CD14-positive monocyte (primary cell): ENCODE data around the gene EIF4E2. TPM values are rescaled to one million over a fixed set of nuclear protein-coding genes. Genes with fewer than 3 reads are reported as not detected.

Experiments
- DNase-seq, 3 donors: peaks; one replicate each; pipeline ENCODE4 v3.0.0-alpha.2; 2011 to 2022
- H2AFZ ChIP-seq: 2 replicates; pipeline ENCODE4 v1.6.0; 2012; ENCODE audit warnings: mild to moderate bottlenecking, low read depth, low read length, inconsistent platforms; ENCODE audit not compliant: insufficient read depth, poor library complexity, severe bottlenecking
- H3K27ac ChIP-seq, 2 donors: 1 replicate in 1 of 2; 2 replicates in 1 of 2; pipeline ENCODE4 v1.5.1; 2012 to 2013; ENCODE audit warnings: low read length in 2 of 2, control low read depth in 1 of 2, inconsistent platforms in 1 of 2, low read depth in 1 of 2, mild to moderate bottlenecking in 1 of 2
- H3K27me3 ChIP-seq, 2 donors: one replicate each; pipeline versions ENCODE4 v1.6.0 to v1.6.1; 2011 to 2013; ENCODE audit warnings: low read length in 2 of 2; ENCODE audit not compliant: control insufficient read depth in 2 of 2, insufficient read depth in 2 of 2
- H3K36me3 ChIP-seq, 2 donors: replicated peaks in 1 of 2; 1 replicate in 1 of 2; 2 replicates in 1 of 2; pipeline versions ENCODE4 v1.5.1 to v1.6.1; 2012 to 2013; ENCODE audit warnings: low read length in 2 of 2, control low read depth in 1 of 2, inconsistent platforms in 1 of 2, mild to moderate bottlenecking in 1 of 2; ENCODE audit not compliant: insufficient read depth in 2 of 2, control insufficient read depth in 1 of 2
- H3K4me1 ChIP-seq, 2 donors: 1 replicate in 1 of 2; 2 replicates in 1 of 2; pipeline versions ENCODE4 v1.5.1 to v1.6.1; 2012 to 2013; ENCODE audit warnings: low read length in 2 of 2, control low read depth in 1 of 2, inconsistent platforms in 1 of 2, mild to moderate bottlenecking in 1 of 2, moderate library complexity in 1 of 2; ENCODE audit not compliant: insufficient read depth in 2 of 2, control insufficient read depth in 1 of 2
- H3K4me2 ChIP-seq: replicated peaks from 2 replicates; pipeline ENCODE3; 2012; ENCODE audit warnings: low read length, moderate library complexity, mild to moderate bottlenecking; ENCODE audit not compliant: poor library complexity, severe bottlenecking; ENCODE audit errors: extremely low read depth
- H3K4me3 ChIP-seq, 3 experiments: fragments of 200-600 bp in 1 of 3; sonication (generic) in 1 of 3; replicated peaks in 1 of 3; 1 replicate in 2 of 3; 2 replicates in 1 of 3; pipeline ENCODE4 v1.5.1; 2011 to 2013; ENCODE audit warnings: low read length in 3 of 3, mild to moderate bottlenecking in 3 of 3, control low read depth in 2 of 3, low read depth in 2 of 3, inconsistent platforms in 1 of 3, moderate library complexity in 1 of 3
- H3K79me2 ChIP-seq: 2 replicates; pipeline ENCODE4 v1.6.0; 2012; ENCODE audit warnings: mild to moderate bottlenecking, control low read depth, inconsistent platforms, low read length, moderate library complexity; ENCODE audit not compliant: insufficient read depth
- H3K9ac ChIP-seq: 2 replicates; pipeline ENCODE4 v1.6.0; 2017; ENCODE audit warnings: low read length, mild to moderate bottlenecking; ENCODE audit not compliant: insufficient read depth, poor library complexity, severe bottlenecking
- H3K9me3 ChIP-seq, 2 donors: replicated peaks in 1 of 2; 1 replicate in 1 of 2; 2 replicates in 1 of 2; pipeline versions ENCODE4 v1.5.1 to v1.6.1; 2012 to 2013; ENCODE audit warnings: low read length in 2 of 2, control low read depth in 1 of 2; ENCODE audit not compliant: control insufficient read depth in 1 of 2, insufficient read depth in 1 of 2
- H4K20me1 ChIP-seq: 2 replicates; pipeline ENCODE4 v1.6.0; 2012; ENCODE audit warnings: mild to moderate bottlenecking, low read length, control low read depth, moderate library complexity; ENCODE audit not compliant: insufficient read depth
- H3K27ac Mint-ChIP-seq, 7 donors: one replicate each; pipeline ENCODE4 v1.8.0; 2020; ENCODE audit warnings: mild to moderate bottlenecking in 7 of 7, mixed read lengths in 7 of 7, moderate library complexity in 6 of 7, inconsistent platforms in 2 of 7
- H3K27me3 Mint-ChIP-seq, 3 donors: one replicate each; pipeline ENCODE4 v1.8.0; 2021 to 2022; ENCODE audit warnings: low read depth in 3 of 3, mild to moderate bottlenecking in 3 of 3, mixed read lengths in 3 of 3, moderate library complexity in 3 of 3, inconsistent platforms in 1 of 3
- H3K36me3 Mint-ChIP-seq, 2 donors: one replicate each; pipeline ENCODE4 v1.8.0; 2020; ENCODE audit warnings: mixed read lengths in 2 of 2, inconsistent platforms in 1 of 2, mild to moderate bottlenecking in 1 of 2
- H3K4me1 Mint-ChIP-seq: one replicate; pipeline ENCODE4 v1.8.0; 2020; ENCODE audit warnings: mild to moderate bottlenecking, mixed read lengths
- H3K4me3 Mint-ChIP-seq, 2 donors: one replicate each; pipeline ENCODE4 v1.8.0; 2020; ENCODE audit warnings: mild to moderate bottlenecking in 2 of 2, mixed read lengths in 2 of 2, moderate library complexity in 1 of 2
- H3K9me3 Mint-ChIP-seq, 7 donors: one replicate each; pipeline ENCODE4 v1.8.0; 2020 to 2022; ENCODE audit warnings: mixed read lengths in 7 of 7, mild to moderate bottlenecking in 6 of 7, moderate library complexity in 6 of 7, inconsistent platforms in 2 of 7
- WGBS: methylation state at CpG from one replicate; pipeline ENCODE4 v1.1.5; 2013; ENCODE audit warnings: missing lambda C conversion rate; ENCODE audit not compliant: insufficient coverage; 5-methylcytosine and 5-hydroxymethylcytosine counted together
- intact Hi-C, 2 donors: fragments of 100-400 bp; cut with micrococcal nuclease; formaldehyde crosslinking; loops; one replicate each; pipeline versions ENCODE4 v1.15.0 to v1.15.1; 2023
- polyA plus RNA-seq, 3 donors: library from polyadenylated mRNA; depleted of rRNA in 1 of 3; unstranded in 2 of 3; stranded (reverse) in 1 of 3; fragments of 300-500 nt in 2 of 3; fragments of >200 nt in 1 of 3; fragmentation: Illumina TruSeq in 2 of 3; gene quantifications; 1 replicate in 2 of 3; 2 replicates in 1 of 3; pipeline ENCODE4 v1.2.3, GENCODE V29; 2012 to 2021
- TF ChIP-seq, protein P1 (sequence below): fragments of 200-600 bp; IDR thresholded peaks from one replicate; pipeline ENCODE4 v1.8.0; 2022; ENCODE audit warnings: antibody characterized with exemption, mild to moderate bottlenecking

EIF4E2 gene
- polyA plus RNA-seq, 3 donors: 67.2 to 213 (median 188) TPM

DNA sequence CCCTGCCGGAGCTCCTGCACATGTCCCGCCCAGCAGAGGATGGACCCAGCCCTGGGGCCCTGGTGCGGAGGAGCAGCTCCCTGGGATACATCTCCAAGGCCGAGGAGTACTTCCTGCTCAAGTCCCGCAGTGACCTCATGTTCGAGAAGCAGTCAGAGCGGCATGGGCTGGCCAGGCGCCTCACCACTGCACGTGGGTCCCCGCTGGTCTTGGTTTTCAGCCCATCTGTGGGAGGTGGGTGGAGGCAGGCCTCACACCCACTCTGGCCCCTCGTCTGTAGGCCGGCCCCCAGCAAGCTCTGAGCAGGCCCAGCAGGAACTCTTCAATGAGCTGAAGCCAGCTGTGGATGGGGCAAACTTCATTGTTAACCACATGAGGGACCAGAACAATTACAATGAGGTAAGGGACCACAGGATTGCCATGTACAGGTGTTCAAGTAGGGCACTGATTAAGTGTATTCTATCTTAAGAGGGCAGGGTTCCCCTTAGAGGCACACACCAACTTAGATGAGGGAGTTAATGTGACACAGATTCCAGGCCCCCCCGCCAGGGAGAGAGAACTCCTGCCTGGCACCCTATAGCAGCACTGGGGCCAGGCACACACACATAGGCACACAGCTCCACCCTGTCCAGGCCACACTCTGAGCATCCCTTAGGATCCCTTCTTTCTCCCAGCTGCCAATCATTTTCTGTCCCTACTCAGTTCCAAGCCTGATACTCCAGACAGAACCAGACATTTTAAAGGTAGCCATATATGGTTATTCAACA is 16.4 kb upstream of the EIF4E2 start:
- Mint-ChIP-seq H3K9me3 (peaks cover 7 to 11% (median 9%) of the 10 kb centered on the region in 7 donors), H3K27me3 (peaks cover 7 to 12% (median 11%) of the 10 kb centered on the region in 3 donors), H3K36me3 (no peaks in the 10 kb centered on the region), H3K27ac (peak overlapping the region in 3 of 7 donors; percentile 24 to 72 (median 72)), H3K4me3 (no peak overlapping the region), H3K4me1 (peaks cover 13% of the 10 kb centered on the region)
- no peaks in the 10 kb centered on the region for H3K27me3 ChIP-seq
- peaks cover 7% of the 10 kb centered on the region in 2 donors for H3K9me3 ChIP-seq
- TF ChIP-seq, protein P1, sequence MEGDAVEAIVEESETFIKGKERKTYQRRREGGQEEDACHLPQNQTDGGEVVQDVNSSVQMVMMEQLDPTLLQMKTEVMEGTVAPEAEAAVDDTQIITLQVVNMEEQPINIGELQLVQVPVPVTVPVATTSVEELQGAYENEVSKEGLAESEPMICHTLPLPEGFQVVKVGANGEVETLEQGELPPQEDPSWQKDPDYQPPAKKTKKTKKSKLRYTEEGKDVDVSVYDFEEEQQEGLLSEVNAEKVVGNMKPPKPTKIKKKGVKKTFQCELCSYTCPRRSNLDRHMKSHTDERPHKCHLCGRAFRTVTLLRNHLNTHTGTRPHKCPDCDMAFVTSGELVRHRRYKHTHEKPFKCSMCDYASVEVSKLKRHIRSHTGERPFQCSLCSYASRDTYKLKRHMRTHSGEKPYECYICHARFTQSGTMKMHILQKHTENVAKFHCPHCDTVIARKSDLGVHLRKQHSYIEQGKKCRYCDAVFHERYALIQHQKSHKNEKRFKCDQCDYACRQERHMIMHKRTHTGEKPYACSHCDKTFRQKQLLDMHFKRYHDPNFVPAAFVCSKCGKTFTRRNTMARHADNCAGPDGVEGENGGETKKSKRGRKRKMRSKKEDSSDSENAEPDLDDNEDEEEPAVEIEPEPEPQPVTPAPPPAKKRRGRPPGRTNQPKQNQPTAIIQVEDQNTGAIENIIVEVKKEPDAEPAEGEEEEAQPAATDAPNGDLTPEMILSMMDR: no peak
- 89% methylated on average over 12 of the region's 13 CpGs for WGBS
- DNase-seq: no peak
- no peaks in the 10 kb centered on the region for H4K20me1 ChIP-seq
- H3K36me3 ChIP-seq: no peaks in the 10 kb centered on the region
- no peak overlapping the region for H3K4me3 ChIP-seq
- H3K27ac ChIP-seq: no peak overlapping the region
- no peaks in the 10 kb centered on the region for H3K79me2 ChIP-seq
- H3K4me1 ChIP-seq: peaks cover 12 to 16% of the 10 kb centered on the region in 2 donors
- no peak overlapping the region for H2AFZ ChIP-seq
- intact Hi-C loops: no loop called here
- H3K4me2 ChIP-seq: no peak overlapping the region
- H3K9ac ChIP-seq: no peak overlapping the region

DNA sequence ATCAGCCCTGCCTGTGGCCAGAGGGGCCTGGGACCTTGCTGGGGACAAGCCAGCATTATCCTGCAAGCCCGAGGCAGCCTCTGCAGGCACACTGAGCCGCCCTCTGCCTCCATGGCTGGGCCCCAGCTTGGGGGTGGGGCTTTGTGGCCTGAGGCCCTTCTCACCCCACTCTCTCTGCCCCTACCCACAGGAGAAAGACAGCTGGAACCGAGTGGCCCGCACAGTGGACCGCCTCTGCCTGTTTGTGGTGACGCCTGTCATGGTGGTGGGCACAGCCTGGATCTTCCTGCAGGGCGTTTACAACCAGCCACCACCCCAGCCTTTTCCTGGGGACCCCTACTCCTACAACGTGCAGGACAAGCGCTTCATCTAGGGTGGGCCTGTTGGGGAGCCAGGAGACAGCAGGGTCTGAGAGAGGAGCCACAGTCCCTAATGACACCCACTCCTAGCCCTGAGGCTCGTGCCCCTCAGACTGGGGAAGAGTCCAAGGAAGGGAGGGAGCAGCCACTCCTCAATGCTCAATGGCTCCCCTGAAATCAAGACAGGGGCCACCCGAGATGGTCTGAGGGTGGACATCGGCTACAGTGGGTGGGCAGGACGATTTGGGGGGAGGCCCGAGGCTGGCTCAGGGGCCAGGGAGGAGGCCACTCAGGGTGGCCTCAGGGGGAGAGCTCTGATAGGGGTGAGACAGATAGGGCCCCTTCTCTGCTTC is 15.4 kb upstream of the EIF4E2 start:
- H3K9ac ChIP-seq: no peak overlapping the region
- intact Hi-C loops: no loop called here

More for the DNA sequence above, 15.4 kb upstream of the EIF4E2 start:
- Histone ChIP-seq H3K27ac (no peak overlapping the region), H4K20me1 (no peaks in the 10 kb centered on the region), H3K4me1 (peaks cover 21 to 26% of the 10 kb centered on the region in 2 donors), H3K4me3 (no peak overlapping the region), H3K4me2 (no peak overlapping the region), H3K36me3 (no peaks in the 10 kb centered on the region), H3K79me2 (no peaks in the 10 kb centered on the region), H3K9me3 (peaks cover 7% of the 10 kb centered on the region in 2 donors), H3K27me3 (no peaks in the 10 kb centered on the region), H2AFZ (no peak overlapping the region)
- TF ChIP-seq, protein P1: no peak
- Mint-ChIP-seq H3K9me3 (peaks cover 7 to 11% (median 9%) of the 10 kb centered on the region in 7 donors), H3K27ac (no peak overlapping the region), H3K4me3 (no peak overlapping the region), H3K36me3 (no peaks in the 10 kb centered on the region), H3K27me3 (peaks cover 7 to 17% (median 10%) of the 10 kb centered on the region in 3 donors), H3K4me1 (peaks cover 18% of the 10 kb centered on the region)
- DNase-seq: no peak
- 84% methylated on average over 7 of the region's 14 CpGs for WGBS
